GM19468 (cell line): Measurements from ENCODE around the gene SEMA4C.

Source experiments
- ATAC-seq: cut with Tn5 transposase; IDR thresholded peaks from one replicate; pipeline ENCODE4 v1.9.1; 2021; ENCODE audit warnings: mild to moderate bottlenecking, moderate library complexity, moderate number of reproducible peaks; ENCODE audit not compliant: unreplicated experiment; ENCODE audit errors: extremely low read depth

SEMA4C gene, protein sequence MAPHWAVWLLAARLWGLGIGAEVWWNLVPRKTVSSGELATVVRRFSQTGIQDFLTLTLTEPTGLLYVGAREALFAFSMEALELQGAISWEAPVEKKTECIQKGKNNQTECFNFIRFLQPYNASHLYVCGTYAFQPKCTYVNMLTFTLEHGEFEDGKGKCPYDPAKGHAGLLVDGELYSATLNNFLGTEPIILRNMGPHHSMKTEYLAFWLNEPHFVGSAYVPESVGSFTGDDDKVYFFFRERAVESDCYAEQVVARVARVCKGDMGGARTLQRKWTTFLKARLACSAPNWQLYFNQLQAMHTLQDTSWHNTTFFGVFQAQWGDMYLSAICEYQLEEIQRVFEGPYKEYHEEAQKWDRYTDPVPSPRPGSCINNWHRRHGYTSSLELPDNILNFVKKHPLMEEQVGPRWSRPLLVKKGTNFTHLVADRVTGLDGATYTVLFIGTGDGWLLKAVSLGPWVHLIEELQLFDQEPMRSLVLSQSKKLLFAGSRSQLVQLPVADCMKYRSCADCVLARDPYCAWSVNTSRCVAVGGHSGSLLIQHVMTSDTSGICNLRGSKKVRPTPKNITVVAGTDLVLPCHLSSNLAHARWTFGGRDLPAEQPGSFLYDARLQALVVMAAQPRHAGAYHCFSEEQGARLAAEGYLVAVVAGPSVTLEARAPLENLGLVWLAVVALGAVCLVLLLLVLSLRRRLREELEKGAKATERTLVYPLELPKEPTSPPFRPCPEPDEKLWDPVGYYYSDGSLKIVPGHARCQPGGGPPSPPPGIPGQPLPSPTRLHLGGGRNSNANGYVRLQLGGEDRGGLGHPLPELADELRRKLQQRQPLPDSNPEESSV

GRCh38 chr2:96869822-96870625 is at the start of gene SEMA4C:
SEMA4C (minus strand) TSS chr2:96870080; CDS start chr2:96867886, 2,194 bp downstream.
- no peak for ATAC-seq

GRCh38 chr2:96918754-96919550 is 49.1 kb upstream of the SEMA4C start:
- ATAC-seq = no peak

- ATAC-seq = no peak
Observed at GRCh38 chr2:96918092-96918753, 48.3 kb upstream of the SEMA4C start.

GRCh38 chr2:96916646-96917543 is 47.0 kb upstream of the SEMA4C start:
- ATAC-seq = no peak

DNA sequence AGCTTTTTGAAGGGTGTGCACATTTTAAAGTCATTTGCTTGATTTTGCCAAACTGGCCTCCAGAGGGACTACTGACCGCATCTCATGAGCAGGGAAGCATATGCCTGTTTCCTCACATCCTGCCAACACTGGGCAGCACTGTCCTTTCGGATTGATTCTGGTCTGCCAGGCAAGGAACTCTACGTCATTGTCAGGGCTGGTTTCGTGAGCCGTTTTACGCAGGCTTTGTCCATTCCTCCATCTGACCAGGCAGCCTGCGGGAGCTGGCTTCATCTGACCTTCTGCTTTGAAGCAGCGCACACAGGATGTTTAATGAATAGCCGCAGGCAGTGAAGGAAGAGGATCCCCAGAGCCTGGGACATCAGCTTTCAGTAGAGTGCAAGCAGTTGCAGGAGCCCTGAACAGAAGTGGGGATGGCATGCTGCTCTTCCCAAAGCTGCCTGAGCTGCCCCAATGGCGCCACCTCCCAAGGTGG is 46.3 kb upstream of the SEMA4C start:
- ATAC-seq = no peak

DNA sequence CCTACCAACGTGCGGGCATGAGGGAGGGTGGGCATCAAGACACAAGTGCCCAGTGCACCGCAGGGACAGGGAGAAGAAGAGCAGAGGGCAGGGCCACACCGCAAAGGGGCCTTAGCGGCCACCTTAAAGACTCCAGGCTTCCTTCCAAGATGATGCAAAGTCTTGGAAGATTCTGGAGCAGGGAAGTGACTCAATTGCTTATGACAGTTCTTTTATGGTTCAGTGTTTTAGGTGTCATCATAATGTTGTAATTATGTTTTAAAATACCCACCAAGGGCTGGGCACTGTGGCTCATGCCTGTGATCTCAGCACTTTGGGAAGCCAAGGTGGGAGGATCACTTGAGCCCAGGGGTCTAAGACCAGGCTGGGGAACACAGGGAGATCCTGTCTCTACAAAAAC is 44.5 kb upstream of the SEMA4C start:
- no peak for ATAC-seq

DNA sequence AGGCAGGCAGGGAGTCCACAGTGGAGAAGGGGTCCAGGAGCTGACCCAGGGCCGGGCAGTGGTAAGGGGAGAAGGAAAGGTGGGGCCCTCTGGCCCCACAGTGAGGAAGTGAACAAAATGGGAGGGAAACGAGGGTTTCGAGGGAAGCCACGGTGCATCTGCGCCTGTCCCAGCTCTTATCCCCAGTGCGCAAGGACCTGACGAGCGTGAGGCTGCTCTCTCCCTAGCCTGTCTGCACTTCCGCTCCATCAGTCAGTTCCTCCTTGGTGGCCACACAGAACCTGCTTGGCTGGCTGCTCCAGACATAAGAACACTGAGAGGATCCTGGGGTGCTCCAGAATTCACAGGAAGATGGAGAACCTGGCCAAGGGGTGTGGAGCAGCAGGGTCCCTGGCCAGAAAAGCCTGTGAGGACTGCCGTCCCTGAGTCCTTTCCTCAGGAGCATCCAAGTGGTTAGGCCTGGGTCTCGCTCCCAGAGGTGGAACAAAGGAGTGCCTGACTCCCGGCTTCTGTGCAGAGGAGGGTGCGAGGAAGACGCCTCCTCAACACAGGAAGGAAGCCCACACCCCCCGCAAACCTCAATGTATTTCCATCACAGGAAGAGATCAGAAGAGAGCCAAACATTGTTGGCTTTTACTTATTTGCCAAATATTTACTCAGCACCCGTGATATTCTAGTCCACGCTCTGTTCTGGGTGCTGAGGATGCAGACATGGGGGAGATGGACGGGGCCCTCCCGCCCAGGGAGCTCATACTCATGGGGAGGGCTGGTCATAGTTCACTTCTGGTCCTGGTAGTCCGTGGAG is 43.7 kb upstream of the SEMA4C start:
- ATAC-seq = no peak

DNA sequence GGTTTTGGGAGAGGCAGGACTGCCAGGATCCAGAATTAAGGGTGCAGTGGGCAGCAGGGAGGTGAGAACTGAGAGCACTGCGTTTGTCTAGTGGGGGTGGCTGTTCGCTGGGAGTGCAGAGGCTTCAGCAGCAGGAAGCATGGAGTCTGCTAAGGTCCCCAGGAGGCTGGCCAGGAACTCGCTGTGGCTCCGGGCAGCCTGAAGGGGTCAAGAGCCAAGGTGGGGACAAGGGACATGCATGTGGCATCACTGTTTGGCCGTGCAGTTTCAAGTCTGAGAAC is 43.2 kb upstream of the SEMA4C start:
- ATAC-seq = no peak

GRCh38 chr2:96912346-96913116 is 42.7 kb upstream of the SEMA4C start:
- no peak for ATAC-seq

DNA sequence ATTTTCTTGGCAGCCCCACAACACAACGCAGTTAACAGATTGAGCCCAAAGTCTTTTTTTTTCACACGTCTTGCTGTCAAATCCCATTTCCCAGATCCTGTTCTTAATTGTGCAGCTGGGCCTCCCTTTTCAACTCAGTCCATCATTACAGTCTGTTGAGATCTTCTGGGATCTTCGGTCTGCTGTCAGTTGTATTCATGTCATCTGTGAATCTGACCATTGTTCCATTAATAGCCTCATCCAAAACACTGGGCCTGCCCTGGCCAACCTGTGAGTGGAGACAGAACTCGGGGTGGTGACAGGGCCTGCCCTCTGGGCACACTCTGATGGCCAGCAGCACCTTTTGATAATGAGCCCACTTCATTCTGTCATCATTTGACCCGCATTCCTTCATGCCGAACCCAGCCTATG is 39.7 kb upstream of the SEMA4C start:
- ATAC-seq = no peak

- no peak for ATAC-seq
Observed at GRCh38 chr2:96907115-96908041, 37.5 kb upstream of the SEMA4C start.

GRCh38 chr2:96906729-96907114 is 36.8 kb upstream of the SEMA4C start:
- no peak for ATAC-seq

GRCh38 chr2:96903815-96904214 is 33.9 kb upstream of the SEMA4C start:
- no peak for ATAC-seq

DNA sequence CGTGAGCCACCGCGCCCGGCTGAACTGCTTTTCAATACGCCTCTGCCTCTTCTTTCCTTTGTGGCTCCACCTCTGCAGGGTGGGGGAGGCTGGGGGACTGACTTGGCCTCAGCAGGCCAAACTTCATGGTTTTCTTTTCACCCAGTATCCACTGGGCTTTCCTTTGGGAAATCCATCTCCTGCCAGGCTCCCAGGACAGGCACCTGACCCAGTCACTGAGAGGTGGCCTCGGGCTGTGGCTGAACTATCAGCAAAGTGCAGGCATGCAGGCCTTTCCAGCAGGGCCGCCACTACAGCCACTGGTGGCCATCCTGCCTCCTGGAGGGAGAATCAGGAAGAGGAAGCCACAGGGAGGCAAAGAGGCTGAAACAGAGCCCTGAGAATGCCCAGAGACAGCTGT is 33.4 kb upstream of the SEMA4C start:
- no peak for ATAC-seq

- ATAC-seq = no peak
Observed at GRCh38 chr2:96900237-96900636, 30.4 kb upstream of the SEMA4C start.

GRCh38 chr2:96899413-96899741 is 29.5 kb upstream of the SEMA4C start:
- no peak for ATAC-seq
